Activated CD4-positive, alpha-beta memory T cell treated with anti-CD3 and anti-CD28 coated beads for 36 hours (primary cell): Measurements from ENCODE around the gene VPREB3. TPM values are rescaled to one million over a fixed set of nuclear protein-coding genes. Genes with fewer than 3 reads are reported as not detected.

Experiments used
- CTCF ChIA-PET: fragments of 350-600 bp; sonication (Branson Sonifier 250); formaldehyde crosslinking; loops from one replicate; lab custom pipeline; 2021; ENCODE audit warnings: antibody characterized with exemption, inconsistent platforms; lab: Charles Lee
- POLR2A ChIA-PET: fragments of 350-600 bp; sonication (Branson Sonifier 250); formaldehyde crosslinking; loops from one replicate; lab custom pipeline; 2021; ENCODE audit warnings: antibody characterized with exemption; lab: Charles Lee
- DNase-seq: peaks from one replicate; pipeline ENCODE4 v3.0.0-alpha.2; 2020
- H3K27ac Mint-ChIP-seq: one replicate; pipeline ENCODE4 v1.8.0; 2021; ENCODE audit warnings: mixed read lengths
- H3K27me3 Mint-ChIP-seq: one replicate; pipeline ENCODE4 v1.8.0; 2021; ENCODE audit warnings: mixed read lengths
- H3K36me3 Mint-ChIP-seq: one replicate; pipeline ENCODE4 v1.8.0; 2021; ENCODE audit warnings: mixed read lengths
- H3K4me1 Mint-ChIP-seq: one replicate; pipeline ENCODE4 v1.8.0; 2021; ENCODE audit warnings: low read depth, mixed read lengths
- H3K4me3 Mint-ChIP-seq: one replicate; pipeline ENCODE4 v1.8.0; 2021; ENCODE audit warnings: mild to moderate bottlenecking, mixed read lengths
- H3K9me3 Mint-ChIP-seq: one replicate; pipeline ENCODE4 v1.8.0; 2021; ENCODE audit warnings: mixed read lengths
- intact Hi-C: fragments of 100-400 bp; cut with micrococcal nuclease; formaldehyde crosslinking; loops from one replicate; pipeline ENCODE4 v1.15.1; 2023
- total RNA-seq, 2 experiments: library from RNA; stranded (reverse); gene quantifications; one replicate each; pipeline ENCODE4 v1.2.3, GENCODE V29; 2021

The VPREB3 gene
- total RNA-seq, 2 experiments from 2014 or later, result not detected

- intact Hi-C loops, result no loop called here
- no peaks in the 10 kb centered on the region for H3K27me3 Mint-ChIP-seq
- H3K36me3 Mint-ChIP-seq, result no peaks in the 10 kb centered on the region
- no peak overlapping the region for H3K4me3 Mint-ChIP-seq
- H3K4me1 Mint-ChIP-seq, result peaks cover under 1% of the 10 kb centered on the region
- H3K27ac Mint-ChIP-seq, result no peak overlapping the region
- ChIA-PET CTCF (no interaction called here), POLR2A (no interaction called here)
- H3K9me3 Mint-ChIP-seq, result no peaks in the 10 kb centered on the region
- DNase-seq, result no peak
Measured at GRCh38 chr22:23781065-23781464, 26.8 kb upstream of the VPREB3 start.

GRCh38 chr22:23780146-23780748 is 26.0 kb upstream of the VPREB3 start:
- no peaks in the 10 kb centered on the region for H3K9me3 Mint-ChIP-seq
- CTCF ChIA-PET, result no interaction called here
- H3K4me3 Mint-ChIP-seq, result no peak overlapping the region
- H3K36me3 Mint-ChIP-seq, result no peaks in the 10 kb centered on the region
- no peak overlapping the region for H3K27ac Mint-ChIP-seq
- DNase-seq, result no peak
- H3K4me1 Mint-ChIP-seq, result no peaks in the 10 kb centered on the region
- POLR2A ChIA-PET, result interaction anchor here (0.6 kb wide), 1 partner anchor 21 kb away, joined by 4 read pairs; no protein-coding TSS in a partner anchor
- no peaks in the 10 kb centered on the region for H3K27me3 Mint-ChIP-seq
- intact Hi-C loops, result no loop called here

GRCh38 chr22:23779731-23780130 is 25.5 kb upstream of the VPREB3 start:
- intact Hi-C loops, result no loop called here
- no peaks in the 10 kb centered on the region for H3K36me3 Mint-ChIP-seq
- ChIA-PET CTCF (no interaction called here), POLR2A (no interaction called here)
- no peaks in the 10 kb centered on the region for H3K27me3 Mint-ChIP-seq
- no peak overlapping the region for H3K4me3 Mint-ChIP-seq
- no peaks in the 10 kb centered on the region for H3K4me1 Mint-ChIP-seq
- H3K27ac Mint-ChIP-seq, result no peak overlapping the region
- H3K9me3 Mint-ChIP-seq, result no peaks in the 10 kb centered on the region
- no peak for DNase-seq

- intact Hi-C loops, result no loop called here
- ChIA-PET CTCF (no interaction called here), POLR2A (no interaction called here)
- DNase-seq, result no peak
- Mint-ChIP-seq H3K4me3 (no peak overlapping the region), H3K36me3 (no peaks in the 10 kb centered on the region), H3K9me3 (no peaks in the 10 kb centered on the region), H3K27me3 (no peaks in the 10 kb centered on the region), H3K4me1 (no peaks in the 10 kb centered on the region), H3K27ac (no peak overlapping the region)
Measured at GRCh38 chr22:23779083-23779482, 24.9 kb upstream of the VPREB3 start.

- no peak overlapping the region for H3K4me3 Mint-ChIP-seq
- no peak overlapping the region for H3K27ac Mint-ChIP-seq
- CTCF ChIA-PET, result no interaction called here
- H3K27me3 Mint-ChIP-seq, result no peaks in the 10 kb centered on the region
- POLR2A ChIA-PET, result interaction anchor here (1.6 kb wide), 1 partner anchor 11 kb away, joined by 8 read pairs; the partner anchor contains the start of gene CHCHD10
- DNase-seq, result no peak
- H3K4me1 Mint-ChIP-seq, result no peaks in the 10 kb centered on the region
- H3K36me3 Mint-ChIP-seq, result no peaks in the 10 kb centered on the region
- intact Hi-C loops, result no loop called here
- no peaks in the 10 kb centered on the region for H3K9me3 Mint-ChIP-seq
Measured at GRCh38 chr22:23778577-23778900, 24.3 kb upstream of the VPREB3 start.

GRCh38 chr22:23777776-23778576 is 23.8 kb upstream of the VPREB3 start:
- no peak overlapping the region for H3K4me3 Mint-ChIP-seq
- H3K36me3 Mint-ChIP-seq, result no peaks in the 10 kb centered on the region
- H3K4me1 Mint-ChIP-seq, result peaks cover 5% of the 10 kb centered on the region
- intact Hi-C loops, result no loop called here
- CTCF ChIA-PET, result interaction anchor here (0.6 kb wide), 1 partner anchor 11 kb away, joined by 3 read pairs; no protein-coding TSS in a partner anchor
- H3K9me3 Mint-ChIP-seq, result no peaks in the 10 kb centered on the region
- POLR2A ChIA-PET, result interaction anchor here (1.6 kb wide), 1 partner anchor 10 kb away, joined by 8 read pairs; the partner anchor contains the start of gene CHCHD10
- no peaks in the 10 kb centered on the region for H3K27me3 Mint-ChIP-seq
- no peak for DNase-seq
- H3K27ac Mint-ChIP-seq, result no peak overlapping the region

- Mint-ChIP-seq H3K4me1 (peaks cover 15% of the 10 kb centered on the region), H3K36me3 (no peaks in the 10 kb centered on the region), H3K4me3 (no peak overlapping the region), H3K27ac (no peak overlapping the region), H3K9me3 (no peaks in the 10 kb centered on the region), H3K27me3 (no peaks in the 10 kb centered on the region)
- ChIA-PET CTCF (no interaction called here), POLR2A (interaction anchor here (0.7 kb wide), 1 partner anchor 10 kb away, joined by 3 read pairs; no protein-coding TSS in a partner anchor)
- DNase-seq, result no peak
- intact Hi-C loops, result no loop called here
Measured at GRCh38 chr22:23775779-23776375, 21.7 kb upstream of the VPREB3 start.

GRCh38 chr22:23774922-23775436 is 20.8 kb upstream of the VPREB3 start:
- no peak for DNase-seq
- H3K27ac Mint-ChIP-seq, result no peak overlapping the region
- intact Hi-C loops, result no loop called here
- H3K36me3 Mint-ChIP-seq, result no peaks in the 10 kb centered on the region
- no peaks in the 10 kb centered on the region for H3K9me3 Mint-ChIP-seq
- POLR2A ChIA-PET, result interaction anchor here (1.0 kb wide), 1 partner anchor 82 kb away, joined by 3 read pairs; the partner anchor contains the start of gene SLC2A11
- no peak overlapping the region for H3K4me3 Mint-ChIP-seq
- CTCF ChIA-PET, result interaction anchor here (0.9 to 1.3 kb wide), 2 partner anchors 12 to 75 kb away, joined by 3 read pairs; partner anchors contain the start of gene SMARCB1
- peaks cover 15% of the 10 kb centered on the region for H3K4me1 Mint-ChIP-seq
- no peaks in the 10 kb centered on the region for H3K27me3 Mint-ChIP-seq

GRCh38 chr22:23774114-23774921 is 20.1 kb upstream of the VPREB3 start:
- no peaks in the 10 kb centered on the region for H3K9me3 Mint-ChIP-seq
- peaks cover 15% of the 10 kb centered on the region for H3K4me1 Mint-ChIP-seq
- ChIA-PET POLR2A (interaction anchor here (1.0 kb wide), 1 partner anchor 83 kb away, joined by 3 read pairs; the partner anchor contains the start of gene SLC2A11), CTCF (interaction anchor here (0.9 to 1.3 kb wide), 2 partner anchors 13 to 75 kb away, joined by 3 read pairs; partner anchors contain the start of gene SMARCB1)
- no peak overlapping the region for H3K27ac Mint-ChIP-seq
- DNase-seq, result no peak
- no peaks in the 10 kb centered on the region for H3K27me3 Mint-ChIP-seq
- no peak overlapping the region for H3K4me3 Mint-ChIP-seq
- no peaks in the 10 kb centered on the region for H3K36me3 Mint-ChIP-seq
- intact Hi-C loops, result no loop called here

- CTCF ChIA-PET, result interaction anchor here (1.3 to 1.4 kb wide), 2 partner anchors 76 kb away, joined by 3 to 4 read pairs; no protein-coding TSS in a partner anchor
- intact Hi-C loops, result loop anchor here (2.0 kb wide), 1 partner anchor 13 kb away; the partner anchor contains the start of gene SMARCB1
Measured at GRCh38 chr22:23773483-23774113, 19.4 kb upstream of the VPREB3 start.

More at GRCh38 chr22:23773483-23774113, 19.4 kb upstream of the VPREB3 start:
- DNase-seq, result no peak
- no peak overlapping the region for H3K27ac Mint-ChIP-seq
- H3K27me3 Mint-ChIP-seq, result no peaks in the 10 kb centered on the region
- H3K4me1 Mint-ChIP-seq, result peaks cover 15% of the 10 kb centered on the region
- H3K4me3 Mint-ChIP-seq, result peak overlapping the region; percentile 4
- H3K9me3 Mint-ChIP-seq, result no peaks in the 10 kb centered on the region
- H3K36me3 Mint-ChIP-seq, result no peaks in the 10 kb centered on the region
- POLR2A ChIA-PET, result no interaction called here
